PC-3 (cell line): ENCODE data around the gene TREX2. TPM values are rescaled to one million over a fixed set of nuclear protein-coding genes. Genes with fewer than 3 reads are reported as not detected.

ENCODE experiments used
- ATAC-seq: fragments of 200-7000 bp; cut with Tn5 transposase; 2 replicates; pipeline ENCODE4 v1.9.1; 2020; ENCODE audit warnings: mild to moderate bottlenecking, moderate library complexity
- BruUV-seq: library from RNA; stranded (reverse); fragments of 400-500 nt; replicated peaks from 2 replicates; lab custom pipeline; 2021; lab: Mats Ljungman, UMichigan
- CTCF ChIA-PET: fragments of 300-600 bp; sonication (Branson Sonifier 250); formaldehyde crosslinking; loops from one replicate; lab custom pipeline; 2022; ENCODE audit warnings: antibody characterized with exemption; lab: Charles Lee
- POLR2A ChIA-PET: fragments of 300-600 bp; sonication (Branson Sonifier 250); formaldehyde crosslinking; loops from one replicate; lab custom pipeline; 2022; ENCODE audit warnings: antibody characterized with exemption; ENCODE audit not compliant: unreplicated experiment; lab: Charles Lee
- DNase-seq: peaks from one replicate; pipeline ENCODE4 v3.0.0-alpha.2; 2015
- H2AFZ ChIP-seq: fragments of 300-600 bp; sonication (generic); 2 replicates; pipeline ENCODE4 v1.6.0; 2016; ENCODE audit warnings: antibody characterized with exemption, low read length
- H3F3A ChIP-seq: fragments of 300-600 bp; sonication (generic); one replicate; pipeline ENCODE4 v1.6.0; 2017; ENCODE audit warnings: antibody characterized with exemption, low read length, control low read depth, mild to moderate bottlenecking; ENCODE audit not compliant: unreplicated experiment
- H3K27ac ChIP-seq: fragments of 300-600 bp; sonication (generic); 2 replicates; pipeline ENCODE4 v1.5.1; 2016; ENCODE audit warnings: mild to moderate bottlenecking, low read length
- H3K27me3 ChIP-seq: fragments of 300-600 bp; sonication (generic); 2 replicates; pipeline ENCODE4 v1.6.1; 2016; ENCODE audit warnings: low read length, mixed read lengths
- H3K36me3 ChIP-seq: fragments of 300-600 bp; sonication (generic); 2 replicates; pipeline ENCODE4 v1.6.1; 2016; ENCODE audit warnings: low read depth, mixed run types, low read length, mixed read lengths
- H3K4me1 ChIP-seq: fragments of 300-600 bp; sonication (generic); 2 replicates; pipeline ENCODE4 v1.5.1; 2016; ENCODE audit warnings: low read length; ENCODE audit not compliant: insufficient read depth
- H3K4me2 ChIP-seq: fragments of 300-600 bp; sonication (generic); 2 replicates; pipeline ENCODE4 v1.6.0; 2016; ENCODE audit warnings: low read length
- H3K4me3 ChIP-seq: fragments of 300-600 bp; sonication (generic); 2 replicates; pipeline ENCODE4 v1.5.1; 2016; ENCODE audit warnings: mild to moderate bottlenecking, low read length, mixed read lengths
- H3K79me2 ChIP-seq: fragments of 300-600 bp; sonication (generic); 2 replicates; pipeline ENCODE4 v1.6.1; 2017; ENCODE audit warnings: low read length, mixed read lengths
- H3K9ac ChIP-seq: fragments of 300-600 bp; sonication (generic); 2 replicates; pipeline ENCODE4 v1.6.0; 2016; ENCODE audit warnings: mild to moderate bottlenecking, low read length
- H3K9me2 ChIP-seq: fragments of 300-600 bp; sonication (generic); replicated peaks from 2 replicates; pipeline ENCODE4 v1.6.1; 2016; ENCODE audit warnings: mixed run types, low read length, mixed read lengths
- H3K9me3 ChIP-seq: fragments of 300-600 bp; sonication (generic); 2 replicates; pipeline ENCODE4 v1.6.1; 2016; ENCODE audit warnings: low read length, mixed read lengths
- H4K20me1 ChIP-seq: fragments of 300-600 bp; sonication (generic); 2 replicates; pipeline ENCODE4 v1.6.1; 2016; ENCODE audit warnings: low read length, mixed read lengths
- EZH2 ChIP-seq: fragments of 300-600 bp; sonication (generic); IDR thresholded peaks from one replicate; pipeline ENCODE4 v1.6.1; 2017; ENCODE audit warnings: antibody characterized with exemption, mild to moderate bottlenecking, low read length; ENCODE audit not compliant: unreplicated experiment
- EZH2phosphoT487 ChIP-seq: fragments of 300-600 bp; sonication (generic); IDR thresholded peaks from 2 replicates; pipeline ENCODE4 v1.6.1; 2018; ENCODE audit warnings: mild to moderate bottlenecking, antibody characterized with exemption, low read length, borderline replicate concordance
- intact Hi-C: fragments of 100-400 bp; cut with micrococcal nuclease; formaldehyde crosslinking; loops from 2 replicates; pipeline ENCODE4 v1.9.0; 2023
- total RNA-seq: library from RNA; depleted of rRNA; stranded (reverse); fragments of >200 nt; gene quantifications from 2 replicates; pipeline ENCODE4 v1.2.3, GENCODE V29; 2014
- TF ChIP-seq, protein P1 (sequence below): fragments of 300-600 bp; sonication (generic); conservative IDR thresholded peaks from 2 replicates; pipeline ENCODE4 v1.5.1; 2017; ENCODE audit warnings: antibody characterized with exemption, low read depth, mild to moderate bottlenecking, low read length

Gene TREX2
- total RNA-seq, 1 experiment from 2014 or later = 1.4 TPM

DNA sequence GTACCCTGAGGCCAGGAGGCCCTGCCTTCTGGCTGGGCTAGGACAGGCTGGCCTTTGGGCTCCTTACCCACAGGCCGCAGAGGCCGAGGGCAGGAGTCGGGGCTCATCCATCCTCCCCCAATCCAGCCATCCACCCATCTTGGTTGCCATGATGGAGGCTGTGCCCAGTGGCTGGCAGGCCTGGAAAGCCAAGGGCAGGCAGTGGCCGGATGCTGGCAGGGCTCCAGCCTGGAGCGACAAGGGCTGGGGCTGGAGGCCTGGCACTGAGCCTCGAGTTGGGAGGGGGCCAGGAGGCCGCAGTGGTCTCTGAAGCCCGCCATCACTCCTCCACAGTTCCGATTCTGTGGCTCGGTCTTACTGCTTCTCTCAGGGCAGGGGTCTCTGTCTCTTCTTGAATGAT is 40.3 kb upstream of the TREX2 start:
- Histone ChIP-seq H4K20me1 (no peaks in the 10 kb centered on the region), H3K4me2 (no peak overlapping the region), H3F3A (no peaks in the 10 kb centered on the region), H3K4me3 (no peak overlapping the region), H3K4me1 (peaks cover 7% of the 10 kb centered on the region; the same call in 1 of the 2 replicates), H2AFZ (no peak overlapping the region), H3K9me2 (no peaks in the 10 kb centered on the region), H3K27ac (no peak overlapping the region), H3K36me3 (no peaks in the 10 kb centered on the region), H3K27me3 (no peaks in the 10 kb centered on the region), H3K9ac (no peak overlapping the region), H3K9me3 (no peaks in the 10 kb centered on the region), H3K79me2 (no peaks in the 10 kb centered on the region)
- no peak for ATAC-seq
- TF ChIP-seq, protein P1, sequence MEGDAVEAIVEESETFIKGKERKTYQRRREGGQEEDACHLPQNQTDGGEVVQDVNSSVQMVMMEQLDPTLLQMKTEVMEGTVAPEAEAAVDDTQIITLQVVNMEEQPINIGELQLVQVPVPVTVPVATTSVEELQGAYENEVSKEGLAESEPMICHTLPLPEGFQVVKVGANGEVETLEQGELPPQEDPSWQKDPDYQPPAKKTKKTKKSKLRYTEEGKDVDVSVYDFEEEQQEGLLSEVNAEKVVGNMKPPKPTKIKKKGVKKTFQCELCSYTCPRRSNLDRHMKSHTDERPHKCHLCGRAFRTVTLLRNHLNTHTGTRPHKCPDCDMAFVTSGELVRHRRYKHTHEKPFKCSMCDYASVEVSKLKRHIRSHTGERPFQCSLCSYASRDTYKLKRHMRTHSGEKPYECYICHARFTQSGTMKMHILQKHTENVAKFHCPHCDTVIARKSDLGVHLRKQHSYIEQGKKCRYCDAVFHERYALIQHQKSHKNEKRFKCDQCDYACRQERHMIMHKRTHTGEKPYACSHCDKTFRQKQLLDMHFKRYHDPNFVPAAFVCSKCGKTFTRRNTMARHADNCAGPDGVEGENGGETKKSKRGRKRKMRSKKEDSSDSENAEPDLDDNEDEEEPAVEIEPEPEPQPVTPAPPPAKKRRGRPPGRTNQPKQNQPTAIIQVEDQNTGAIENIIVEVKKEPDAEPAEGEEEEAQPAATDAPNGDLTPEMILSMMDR = no peak
- TF ChIP-seq EZH2 (no peak), EZH2phosphoT487 (no peak)
- intact Hi-C loops = no loop called here
- no peak for DNase-seq
- ChIA-PET CTCF (no interaction called here), POLR2A (no interaction called here)
- no TSS peak for BruUV-seq

DNA sequence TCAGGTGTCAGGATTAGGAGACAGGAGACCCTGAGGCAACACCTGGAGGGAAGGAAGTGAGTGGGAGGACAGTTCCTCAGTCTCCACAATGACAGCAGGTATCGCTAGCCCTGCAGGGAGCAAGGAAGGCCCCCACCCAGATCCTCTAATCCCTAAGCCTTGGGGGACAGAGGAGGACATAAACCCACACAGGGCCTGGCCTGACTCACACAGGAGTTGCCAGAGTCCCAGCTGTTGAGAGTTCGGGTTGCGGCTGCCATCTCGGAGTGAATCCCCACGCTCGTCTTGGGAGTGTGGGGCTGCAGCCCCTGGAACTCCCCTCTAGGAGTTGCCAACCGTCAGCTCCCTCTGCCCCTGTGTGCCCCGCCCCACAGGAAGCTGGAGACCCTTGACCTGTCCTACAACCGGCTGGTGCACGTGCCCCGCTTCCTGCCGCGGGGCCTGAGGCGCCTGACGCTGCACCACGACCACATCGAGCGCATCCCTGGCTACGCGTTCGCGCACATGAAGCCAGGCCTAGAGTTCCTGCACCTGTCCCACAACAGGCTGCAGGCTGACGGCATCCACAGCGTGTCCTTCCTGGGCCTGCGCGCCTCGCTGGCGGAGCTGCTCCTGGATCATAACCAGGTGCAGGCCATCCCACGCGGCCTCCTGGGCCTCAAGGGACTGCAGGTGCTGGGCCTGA is 39.7 kb upstream of the TREX2 start:
- TF ChIP-seq EZH2 = no peak
- TF ChIP-seq, protein P1 = no peak
- no peak for TF ChIP-seq EZH2phosphoT487
- Histone ChIP-seq H2AFZ (no peak overlapping the region), H3K79me2 (no peaks in the 10 kb centered on the region), H3K36me3 (no peaks in the 10 kb centered on the region), H3K4me3 (no peak overlapping the region), H3F3A (no peaks in the 10 kb centered on the region), H3K4me2 (no peak overlapping the region), H4K20me1 (no peaks in the 10 kb centered on the region), H3K27ac (no peak overlapping the region), H3K9me2 (no peaks in the 10 kb centered on the region), H3K27me3 (no peaks in the 10 kb centered on the region), H3K9me3 (no peaks in the 10 kb centered on the region), H3K4me1 (peaks cover 7% of the 10 kb centered on the region; the same call in 1 of the 2 replicates), H3K9ac (no peak overlapping the region)
- intact Hi-C loops = no loop called here
- no peak for DNase-seq
- BruUV-seq = no TSS peak
- ChIA-PET POLR2A (no interaction called here), CTCF (no interaction called here)
- ATAC-seq = no peak

DNA sequence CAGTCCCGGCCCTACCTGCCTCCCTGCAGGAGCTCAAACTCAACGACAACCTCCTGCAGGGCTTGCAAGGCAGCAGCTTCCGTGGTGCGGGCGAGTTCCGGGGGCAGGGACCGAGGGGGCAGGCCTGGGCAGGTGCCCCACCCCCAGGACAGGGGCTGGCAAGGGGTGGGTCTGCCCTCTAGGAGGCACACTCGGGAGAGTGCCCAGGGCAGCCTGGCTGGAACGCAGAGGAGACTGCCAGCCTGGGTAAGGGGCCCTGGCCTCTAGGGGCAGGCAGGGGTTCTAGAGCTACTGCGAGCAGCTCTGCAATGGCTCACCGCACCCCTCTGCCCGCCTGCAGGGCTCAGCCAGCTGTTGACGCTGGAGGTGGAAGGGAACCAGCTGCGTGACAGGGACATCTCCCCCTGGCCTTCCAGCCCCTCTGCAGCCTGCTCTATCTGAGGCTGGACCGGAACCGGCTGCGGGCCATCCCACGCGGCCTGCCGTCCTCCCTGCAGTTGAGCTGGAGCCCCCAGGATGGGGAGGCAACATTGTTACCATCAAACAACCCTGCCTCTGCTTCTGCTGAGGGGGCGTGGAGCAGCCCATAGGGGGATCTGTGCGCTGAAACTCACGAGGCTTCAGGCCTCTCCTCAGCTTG is 36.6 kb upstream of the TREX2 start:
- no peaks in the 10 kb centered on the region for H3F3A ChIP-seq
- H3K9me3 ChIP-seq = no peaks in the 10 kb centered on the region
- TF ChIP-seq, protein P1 = no peak
- TF ChIP-seq EZH2 (no peak), EZH2phosphoT487 (no peak)
- no peaks in the 10 kb centered on the region for H3K36me3 ChIP-seq
- DNase-seq (no peak), ATAC-seq (no peak)
- POLR2A ChIA-PET = no interaction called here
- H4K20me1 ChIP-seq = no peaks in the 10 kb centered on the region
- H3K27me3 ChIP-seq = no peaks in the 10 kb centered on the region
- no peak overlapping the region for H3K4me3 ChIP-seq
- CTCF ChIA-PET = interaction anchor here (0.5 kb wide), 1 partner anchor 525 kb away, joined by 3 read pairs; no protein-coding TSS in a partner anchor
- no peaks in the 10 kb centered on the region for H3K79me2 ChIP-seq
- intact Hi-C loops = no loop called here
- H2AFZ ChIP-seq = no peak overlapping the region
- H3K9me2 ChIP-seq = no peaks in the 10 kb centered on the region
- H3K4me1 ChIP-seq = no peaks in the 10 kb centered on the region
- no peak overlapping the region for H3K4me2 ChIP-seq
- BruUV-seq = no TSS peak
- no peak overlapping the region for H3K9ac ChIP-seq
- no peak overlapping the region for H3K27ac ChIP-seq
